HEK293 (cell line): Measurements from ENCODE around the gene KRT13.
A peak's percentile ranks its signal among the peaks of the same experiment; 100 is the strongest.

ENCODE experiments used
- GLI2 ChIP-seq: fragments of 450-650 bp; formaldehyde crosslinking; IDR thresholded peaks from 2 replicates; pipeline ENCODE4; 2017; ENCODE audit warnings: missing biosample characterization, missing genetic modification characterization, low read depth, borderline replicate concordance
- HOXA7 ChIP-seq: sonication (generic); formaldehyde crosslinking; IDR thresholded peaks from 2 replicates; pipeline ENCODE4 v1.8.1; 2022; ENCODE audit warnings: missing genetic modification reagents, borderline replicate concordance
- KLF1 ChIP-seq: fragments of 450-650 bp; formaldehyde crosslinking; IDR thresholded peaks from 2 replicates; pipeline ENCODE4 v1.5.1; 2016; ENCODE audit warnings: missing biosample characterization, missing genetic modification characterization
- KLF16 ChIP-seq: fragments of 450-650 bp; formaldehyde crosslinking; IDR thresholded peaks from 2 replicates; pipeline ENCODE4 v1.5.1; 2017; ENCODE audit warnings: missing biosample characterization, missing genetic modification characterization
- KLF8 ChIP-seq: fragments of 450-650 bp; formaldehyde crosslinking; IDR thresholded peaks from 2 replicates; pipeline ENCODE4 v1.5.1; 2016; ENCODE audit warnings: missing biosample characterization, missing genetic modification characterization
- OSR2 ChIP-seq: fragments of 450-650 bp; formaldehyde crosslinking; IDR thresholded peaks from 2 replicates; pipeline ENCODE4 v1.5.1; 2016; ENCODE audit warnings: missing biosample characterization, missing genetic modification characterization
- TRIM28 ChIP-seq: IDR thresholded peaks from 2 replicates; pipeline ENCODE4 v1.6.1; 2011; ENCODE audit warnings: low read length, control low read depth, borderline replicate concordance
- YY1 ChIP-seq: fragments of 450-650 bp; formaldehyde crosslinking; IDR thresholded peaks from 2 replicates; pipeline ENCODE4 v1.5.1; 2018; ENCODE audit warnings: missing biosample characterization, missing genetic modification characterization
- YY2 ChIP-seq: fragments of 450-650 bp; formaldehyde crosslinking; IDR thresholded peaks from 2 replicates; pipeline ENCODE4 v1.5.1; 2016; ENCODE audit warnings: missing biosample characterization, missing genetic modification characterization
- ZBTB48 ChIP-seq: fragments of 450-650 bp; formaldehyde crosslinking; IDR thresholded peaks from 2 replicates; pipeline ENCODE4 v1.5.1; 2016; ENCODE audit warnings: missing biosample characterization, missing genetic modification characterization
- ZIC2 ChIP-seq: fragments of 450-650 bp; formaldehyde crosslinking; IDR thresholded peaks from 2 replicates; pipeline ENCODE4 v1.5.1; 2016; ENCODE audit warnings: missing biosample characterization, missing genetic modification characterization
- ZNF10 ChIP-seq: fragments of 450-650 bp; formaldehyde crosslinking; IDR thresholded peaks from 2 replicates; pipeline ENCODE4 v1.5.1; 2017; ENCODE audit warnings: missing biosample characterization, missing genetic modification characterization
- ZNF112 ChIP-seq: fragments of 450-650 bp; formaldehyde crosslinking; IDR thresholded peaks from 2 replicates; pipeline ENCODE4 v1.5.0; 2017; ENCODE audit warnings: missing biosample characterization, missing genetic modification characterization
- ZNF138 ChIP-seq: fragments of 450-650 bp; formaldehyde crosslinking; IDR thresholded peaks from 2 replicates; pipeline ENCODE4 v1.5.1; 2016; ENCODE audit warnings: missing biosample characterization, missing genetic modification characterization, borderline replicate concordance
- ZNF140 ChIP-seq: fragments of 450-650 bp; formaldehyde crosslinking; IDR thresholded peaks from 2 replicates; pipeline ENCODE4 v1.5.1; 2016; ENCODE audit warnings: missing biosample characterization, missing genetic modification characterization
- ZNF18 ChIP-seq: fragments of 450-650 bp; formaldehyde crosslinking; IDR thresholded peaks from 2 replicates; pipeline ENCODE4 v1.5.1; 2016; ENCODE audit warnings: missing biosample characterization, missing genetic modification characterization
- ZNF19 ChIP-seq: fragments of 450-650 bp; formaldehyde crosslinking; IDR thresholded peaks from 2 replicates; pipeline ENCODE4; 2016; ENCODE audit warnings: missing biosample characterization, missing genetic modification characterization, low read depth
- ZNF2 ChIP-seq: fragments of 450-650 bp; formaldehyde crosslinking; IDR thresholded peaks from 2 replicates; pipeline ENCODE4 v1.5.1; 2016; ENCODE audit warnings: missing biosample characterization, missing genetic modification characterization
- ZNF211 ChIP-seq: fragments of 450-650 bp; formaldehyde crosslinking; IDR thresholded peaks from 2 replicates; pipeline ENCODE4 v1.5.1; 2016; ENCODE audit warnings: low read depth, missing biosample characterization, missing genetic modification characterization
- ZNF223 ChIP-seq: fragments of 450-650 bp; formaldehyde crosslinking; IDR thresholded peaks from 2 replicates; pipeline ENCODE4 v1.5.1; 2016; ENCODE audit warnings: missing biosample characterization, missing genetic modification characterization
- ZNF24 ChIP-seq: fragments of 450-650 bp; formaldehyde crosslinking; IDR thresholded peaks from 2 replicates; pipeline ENCODE4 v1.5.1; 2016; ENCODE audit warnings: missing biosample characterization, missing genetic modification characterization
- ZNF248 ChIP-seq: fragments of 450-650 bp; formaldehyde crosslinking; IDR thresholded peaks from 2 replicates; pipeline ENCODE4 v1.5.1; 2017; ENCODE audit warnings: missing biosample characterization, missing genetic modification characterization
- ZNF302 ChIP-seq: fragments of 450-650 bp; formaldehyde crosslinking; IDR thresholded peaks from 2 replicates; pipeline ENCODE4 v1.5.1; 2016; ENCODE audit warnings: missing biosample characterization, missing genetic modification characterization, low read depth
- ZNF324 ChIP-seq: fragments of 450-650 bp; formaldehyde crosslinking; IDR thresholded peaks from 2 replicates; pipeline ENCODE4 v1.5.1; 2016; ENCODE audit warnings: missing biosample characterization, missing genetic modification characterization
- ZNF501 ChIP-seq: fragments of 450-650 bp; formaldehyde crosslinking; IDR thresholded peaks from 2 replicates; pipeline ENCODE4 v1.5.1; 2016; ENCODE audit warnings: missing biosample characterization, missing genetic modification characterization
- ZNF514 ChIP-seq: fragments of 450-650 bp; formaldehyde crosslinking; IDR thresholded peaks from 2 replicates; pipeline ENCODE4 v1.5.1; 2016; ENCODE audit warnings: missing biosample characterization, missing genetic modification characterization
- ZNF529 ChIP-seq: fragments of 450-650 bp; formaldehyde crosslinking; IDR thresholded peaks from 2 replicates; pipeline ENCODE4 v1.5.1; 2017; ENCODE audit warnings: missing genetic modification characterization, missing biosample characterization; ENCODE audit not compliant: insufficient replicate concordance
- ZNF558 ChIP-seq: fragments of 450-650 bp; formaldehyde crosslinking; IDR thresholded peaks from 2 replicates; pipeline ENCODE4 v1.5.1; 2016; ENCODE audit warnings: missing biosample characterization, missing genetic modification characterization
- ZNF560 ChIP-seq: fragments of 450-650 bp; formaldehyde crosslinking; IDR thresholded peaks from 2 replicates; pipeline ENCODE4 v1.5.1; 2017; ENCODE audit warnings: missing biosample characterization, missing genetic modification characterization, borderline replicate concordance
- ZNF610 ChIP-seq: fragments of 450-650 bp; formaldehyde crosslinking; IDR thresholded peaks from 2 replicates; pipeline ENCODE4 v1.5.1; 2016; ENCODE audit warnings: missing biosample characterization, missing genetic modification characterization, borderline replicate concordance
- ZNF626 ChIP-seq: fragments of 450-650 bp; sonication (Bioruptor Pico); formaldehyde crosslinking; IDR thresholded peaks from 2 replicates; pipeline ENCODE4 v1.5.1; 2018; ENCODE audit warnings: missing biosample characterization, missing genetic modification characterization, inconsistent platforms
- ZNF660 ChIP-seq: fragments of 450-650 bp; IDR thresholded peaks from 2 replicates; pipeline ENCODE4 v1.5.1; 2018; ENCODE audit warnings: missing biosample characterization, mild to moderate bottlenecking, missing genetic modification characterization
- ZNF76 ChIP-seq: fragments of 450-650 bp; formaldehyde crosslinking; IDR thresholded peaks from 2 replicates; pipeline ENCODE4; 2016; ENCODE audit warnings: low read depth, missing biosample characterization, missing genetic modification characterization, borderline replicate concordance
- ZNF768 ChIP-seq: fragments of 450-650 bp; formaldehyde crosslinking; IDR thresholded peaks from 2 replicates; pipeline ENCODE4 v1.5.1; 2018; ENCODE audit warnings: missing biosample characterization, mild to moderate bottlenecking, missing genetic modification characterization
- ZNF785 ChIP-seq: fragments of 450-650 bp; formaldehyde crosslinking; IDR thresholded peaks from 2 replicates; pipeline ENCODE4 v1.5.1; 2016; ENCODE audit warnings: missing biosample characterization, missing genetic modification characterization
- ZNF843 ChIP-seq: fragments of 450-650 bp; formaldehyde crosslinking; IDR thresholded peaks from 2 replicates; pipeline ENCODE4 v1.5.1; 2016; ENCODE audit warnings: missing biosample characterization, missing genetic modification characterization
- TF ChIP-seq, protein P1 (sequence below): fragments of 450-650 bp; formaldehyde crosslinking; IDR thresholded peaks from 2 replicates; pipeline ENCODE4 v1.5.1; 2017; ENCODE audit warnings: missing biosample characterization, missing genetic modification characterization

The KRT13 gene

GRCh38 chr17:41548844-41549595 lies 43.6 kb upstream of the KRT13 start (continued):
- no peak for TF ChIP-seq ZNF140 (tag by site-specific recombination)
- TF ChIP-seq ZBTB48 (tag by site-specific recombination) = peak; percentile 30; the same call in 1 of the 2 replicates
- peak; percentile 92 for TF ChIP-seq ZNF2 (tag by site-specific recombination)
- TF ChIP-seq ZNF324 = no peak; the same call in 1 of the 2 replicates
- no peak for TF ChIP-seq ZNF248 (tag by site-specific recombination)
- peak; percentile 100 for TF ChIP-seq ZNF18 (tag by site-specific recombination)
- 0 out of 2 replicates have a peak, but pooled peaks have one; percentile 33 for TF ChIP-seq ZNF660 (tag by site-specific recombination)
- no peak for TF ChIP-seq OSR2 (tag by site-specific recombination)
- TF ChIP-seq ZNF514 (tag by site-specific recombination) = no peak
- no peak for TF ChIP-seq HOXA7 (CRISPR knock-in tag)
- TF ChIP-seq TRIM28 = peak; percentile 55; the same call in 1 of the 2 replicates
- no peak for TF ChIP-seq ZNF302 (tag by site-specific recombination)
- no peak for TF ChIP-seq KLF1
- no peak; the same call in 1 of the 2 replicates for TF ChIP-seq ZNF610 (tag by site-specific recombination)
- no peak for TF ChIP-seq ZNF10 (tag by site-specific recombination)
- TF ChIP-seq ZNF843 (tag by site-specific recombination) = no peak
- no peak for TF ChIP-seq ZNF223 (tag by site-specific recombination)
- no peak for TF ChIP-seq KLF16 (tag by site-specific recombination)
- no peak for TF ChIP-seq ZNF112
- TF ChIP-seq ZNF76 (tag by site-specific recombination) = no peak
- TF ChIP-seq ZNF626 (tag by site-specific recombination) = no peak
- no peak; the same call in 1 of the 2 replicates for TF ChIP-seq ZNF785 (tag by site-specific recombination)
- no peak for TF ChIP-seq ZNF529 (tag by site-specific recombination)
- TF ChIP-seq ZNF24 (tag by site-specific recombination) = peak; percentile 82
- no peak for TF ChIP-seq ZNF211 (tag by site-specific recombination)
- TF ChIP-seq ZNF560 = no peak
- TF ChIP-seq ZNF501 (tag by site-specific recombination) = no peak
- no peak for TF ChIP-seq YY1 (tag by site-specific recombination)
- TF ChIP-seq GLI2 = no peak
- no peak for TF ChIP-seq KLF8
- TF ChIP-seq ZIC2 (tag by site-specific recombination) = peak; percentile 61
- TF ChIP-seq, protein P1, sequence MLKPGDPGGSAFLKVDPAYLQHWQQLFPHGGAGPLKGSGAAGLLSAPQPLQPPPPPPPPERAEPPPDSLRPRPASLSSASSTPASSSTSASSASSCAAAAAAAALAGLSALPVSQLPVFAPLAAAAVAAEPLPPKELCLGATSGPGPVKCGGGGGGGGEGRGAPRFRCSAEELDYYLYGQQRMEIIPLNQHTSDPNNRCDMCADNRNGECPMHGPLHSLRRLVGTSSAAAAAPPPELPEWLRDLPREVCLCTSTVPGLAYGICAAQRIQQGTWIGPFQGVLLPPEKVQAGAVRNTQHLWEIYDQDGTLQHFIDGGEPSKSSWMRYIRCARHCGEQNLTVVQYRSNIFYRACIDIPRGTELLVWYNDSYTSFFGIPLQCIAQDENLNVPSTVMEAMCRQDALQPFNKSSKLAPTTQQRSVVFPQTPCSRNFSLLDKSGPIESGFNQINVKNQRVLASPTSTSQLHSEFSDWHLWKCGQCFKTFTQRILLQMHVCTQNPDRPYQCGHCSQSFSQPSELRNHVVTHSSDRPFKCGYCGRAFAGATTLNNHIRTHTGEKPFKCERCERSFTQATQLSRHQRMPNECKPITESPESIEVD (tag by site-specific recombination) = no peak
- TF ChIP-seq YY2 = no peak
- peak; percentile 76 for TF ChIP-seq ZNF768 (tag by site-specific recombination)
- 0 out of 2 replicates have a peak, but pooled peaks have one; percentile 22 for TF ChIP-seq ZNF558 (tag by site-specific recombination)
- no peak for TF ChIP-seq ZNF19
- TF ChIP-seq ZNF138 (tag by site-specific recombination) = no peak
